NCI-H2227 treated with DMSO at 0.1 percent for 48 hours (cell line): ENCODE measurements around the gene GRID2.
A peak's percentile ranks its signal among the peaks of the same experiment; 100 is the strongest.
"Not testable (repeated sequence)": the region's sequence is repeated elsewhere in the genome, so short reads cannot be mapped to it uniquely, and the experiment has no call there.

Experiments
- DNase-seq: peaks from one replicate; lab custom pipeline; 2025; lab: John Stamatoyannopoulos, UW

Gene GRID2

DNA sequence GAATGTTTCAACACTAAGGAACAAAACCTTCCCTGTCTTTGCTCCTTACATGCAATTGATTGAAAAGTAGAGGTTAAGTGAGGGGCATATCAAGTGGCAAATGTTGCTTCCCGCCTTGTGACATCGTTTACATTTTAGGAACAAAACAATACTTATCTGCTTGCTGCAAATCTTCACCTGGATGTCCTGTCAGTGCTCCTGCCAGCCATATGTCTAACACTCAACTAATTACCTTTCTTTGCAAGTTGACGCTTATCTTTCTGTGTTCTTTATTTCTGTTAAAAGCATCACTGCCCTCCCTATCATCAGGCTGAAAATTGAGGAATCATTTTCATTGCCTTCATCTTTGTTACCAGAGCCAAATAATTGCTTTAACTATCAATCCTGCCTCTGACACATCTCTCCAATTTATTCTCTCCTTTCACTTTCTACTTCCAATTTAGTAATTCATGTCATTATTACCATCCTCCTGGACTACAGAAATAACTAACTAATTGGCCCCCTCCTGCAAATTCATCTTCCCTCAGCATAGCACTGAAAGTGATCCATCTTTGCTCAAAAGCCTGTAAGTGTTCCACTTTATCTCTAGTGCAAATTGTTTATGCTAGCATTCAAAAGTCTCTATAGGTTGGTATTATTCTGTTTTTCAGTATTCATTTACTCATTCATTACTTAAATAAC is 1226.1 kb downstream of the GRID2 start:
- DNase-seq, result peak; percentile 44

DNA sequence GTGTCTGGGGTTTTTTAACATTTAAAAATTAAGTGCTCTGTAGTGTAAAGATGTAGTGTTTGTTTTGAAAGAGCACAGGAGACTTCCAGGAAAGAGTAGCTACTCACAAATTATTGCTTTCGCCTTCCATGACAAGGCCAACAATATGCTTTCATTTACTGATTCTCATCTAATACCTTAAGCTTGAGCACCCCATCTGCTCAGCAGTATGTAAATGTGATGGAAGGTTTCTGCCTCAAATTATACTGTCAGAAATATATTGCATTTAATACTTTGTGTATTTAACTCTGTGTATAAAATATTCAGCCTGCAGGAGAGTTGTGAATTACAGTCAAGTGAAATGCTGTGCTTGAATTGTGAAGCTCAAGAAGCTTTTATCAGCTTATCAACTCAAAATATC is 1228.5 kb downstream of the GRID2 start:
- no peak for DNase-seq

GRCh38 chr4:93540562-93540961 is 1236.8 kb downstream of the GRID2 start:
- DNase-seq, result no peak

GRCh38 chr4:93561842-93562241 is 1258.1 kb downstream of the GRID2 start:
- no peak for DNase-seq

DNA sequence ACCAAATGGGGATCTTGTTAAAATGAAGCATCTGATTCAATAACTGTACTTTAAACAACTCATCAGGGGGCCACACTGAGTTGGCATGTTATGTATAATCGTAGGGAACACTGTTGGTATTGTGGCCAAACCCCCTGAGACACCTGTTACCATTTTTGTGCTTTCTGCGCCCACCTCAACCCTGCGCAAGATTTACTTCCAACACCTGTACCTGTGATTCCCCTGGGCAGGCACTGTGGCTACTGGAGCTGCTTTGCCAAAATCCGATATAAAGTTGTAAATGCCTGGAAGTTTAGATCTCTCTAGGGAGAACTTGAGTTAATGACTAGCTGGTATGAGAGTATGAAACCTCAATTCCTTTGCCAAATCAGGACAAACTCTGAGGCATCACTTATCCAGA is 1265.0 kb downstream of the GRID2 start:
- no peak for DNase-seq

GRCh38 chr4:93573285-93573684 is 1269.5 kb downstream of the GRID2 start:
- DNase-seq, result no peak

- DNase-seq, result no peak
These were observed 1275.2 kb downstream of the GRID2 start for GRCh38 chr4:93578942-93579341.

DNA sequence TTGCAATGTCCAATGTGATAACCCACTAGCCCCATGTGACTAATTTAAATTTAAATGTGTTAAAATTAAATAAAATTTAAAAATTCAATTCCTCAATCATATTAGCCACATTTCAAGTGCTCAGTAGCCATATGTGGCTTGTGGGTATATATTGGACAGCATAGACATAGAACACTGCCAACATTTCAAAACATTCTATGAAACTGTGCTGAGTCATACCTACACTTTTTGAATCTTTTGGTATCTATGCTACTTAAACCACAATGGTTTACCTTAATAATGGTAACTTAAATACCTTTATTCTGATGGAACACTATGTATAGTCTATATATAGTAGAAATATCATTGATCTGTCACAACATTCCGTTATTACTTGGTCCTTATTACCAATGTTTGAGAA is 1301.4 kb downstream of the GRID2 start:
- DNase-seq, result no peak

- DNase-seq, result no peak
These were observed 1313.8 kb downstream of the GRID2 start for GRCh38 chr4:93617606-93618005.

- no peak for DNase-seq
These were observed 1330.0 kb downstream of the GRID2 start for GRCh38 chr4:93633721-93634120.

DNA sequence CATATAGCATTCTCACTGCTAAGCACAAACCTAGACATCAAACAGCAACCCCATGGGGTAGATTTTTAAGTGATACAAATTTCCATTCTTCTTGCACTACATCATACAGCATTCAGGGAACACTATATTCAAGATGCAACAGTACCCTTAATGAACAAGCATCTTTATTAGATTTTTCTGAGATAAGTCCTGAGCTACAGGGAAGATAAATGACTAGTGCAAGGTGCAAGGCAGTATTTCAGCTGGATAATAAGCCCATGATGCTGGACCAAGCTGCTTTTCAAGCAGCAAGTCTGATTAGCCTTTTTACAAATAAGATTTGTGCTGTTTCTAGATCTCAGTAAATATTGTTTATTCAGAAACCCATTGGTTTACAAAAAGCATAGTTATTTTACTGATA is 1332.2 kb downstream of the GRID2 start:
- DNase-seq, result no peak

DNA sequence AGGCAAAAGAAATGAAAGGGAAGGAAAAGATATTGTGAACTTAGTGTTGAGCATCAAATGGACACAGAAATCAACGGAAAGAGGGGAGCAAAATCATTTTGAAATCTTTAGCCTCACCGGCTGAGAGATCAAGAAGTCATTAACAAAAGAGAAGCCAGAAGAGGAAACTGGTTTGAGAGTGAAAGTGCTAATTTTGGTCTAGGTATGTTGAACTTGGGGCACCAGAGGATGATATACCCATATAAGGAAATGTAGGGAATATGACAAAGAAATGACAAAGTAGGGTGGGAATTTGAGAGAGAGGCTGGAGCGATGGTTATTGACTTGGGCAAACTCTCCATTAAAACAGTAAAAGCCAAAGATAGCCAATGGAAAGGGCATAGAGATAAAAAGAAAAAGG is 1341.4 kb downstream of the GRID2 start:
- no peak for DNase-seq

- no peak for DNase-seq
These were observed 1342.6 kb downstream of the GRID2 start for GRCh38 chr4:93646233-93646930.

DNA sequence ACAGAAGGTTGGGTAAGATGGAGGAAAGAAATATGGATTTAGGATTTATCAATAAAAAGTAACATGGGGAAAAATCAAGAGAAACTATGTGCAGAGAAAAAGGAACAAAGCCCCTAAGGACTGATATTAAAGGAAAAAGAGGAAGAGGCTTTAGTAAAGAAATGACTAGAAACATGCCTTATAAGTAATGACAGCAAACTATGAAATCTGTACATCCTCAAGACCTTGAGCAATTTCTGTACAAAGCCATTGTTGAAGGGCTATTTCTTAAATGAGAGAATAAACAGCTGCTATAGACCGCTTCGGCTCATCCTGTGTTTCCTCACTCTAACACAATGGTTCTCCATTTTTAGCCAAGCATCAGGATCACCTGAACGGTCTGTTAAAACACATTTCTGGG is 1344.5 kb downstream of the GRID2 start:
- no peak for DNase-seq

DNA sequence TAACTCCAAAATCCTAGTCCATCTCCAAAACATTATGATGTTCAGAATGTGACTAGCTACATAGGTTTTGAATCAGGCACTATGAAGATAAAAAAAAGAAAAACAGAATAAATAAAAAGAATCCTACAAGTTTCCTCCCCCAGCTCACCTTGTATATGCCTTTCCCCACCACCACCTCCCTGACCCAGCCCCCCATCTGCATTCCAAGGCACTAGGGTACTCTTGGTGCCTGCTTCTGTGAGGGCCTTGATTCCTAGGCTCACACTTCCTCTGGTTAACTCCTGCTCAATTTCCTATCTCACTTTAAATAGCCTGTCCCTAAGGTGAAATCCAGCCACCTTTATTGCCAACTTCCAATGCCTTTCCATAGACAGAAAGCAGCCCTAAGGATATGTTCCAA is 1346.1 kb downstream of the GRID2 start:
- DNase-seq, result no peak

DNA sequence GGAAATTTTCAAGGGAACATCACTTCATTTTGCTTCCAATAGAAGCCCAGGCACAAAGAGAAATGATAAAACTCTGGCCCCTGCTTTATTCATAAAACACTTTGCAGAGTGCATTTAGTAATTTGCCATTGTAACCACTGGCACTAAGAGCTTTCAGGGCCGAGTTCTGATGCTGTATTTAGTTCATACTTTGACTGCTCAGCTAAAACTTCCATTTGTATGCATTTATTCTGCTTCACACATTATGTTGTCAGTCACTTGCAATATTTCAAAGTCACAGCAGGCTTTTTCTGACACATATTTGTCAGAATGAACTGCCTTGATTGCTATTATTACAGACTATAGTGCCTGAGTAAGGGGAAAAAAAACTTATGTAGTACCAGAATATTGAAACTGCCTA is 1350.4 kb downstream of the GRID2 start:
- DNase-seq, result peak; percentile 32

GRCh38 chr4:93657527-93657926 is 1353.8 kb downstream of the GRID2 start:
- DNase-seq, result no peak

DNA sequence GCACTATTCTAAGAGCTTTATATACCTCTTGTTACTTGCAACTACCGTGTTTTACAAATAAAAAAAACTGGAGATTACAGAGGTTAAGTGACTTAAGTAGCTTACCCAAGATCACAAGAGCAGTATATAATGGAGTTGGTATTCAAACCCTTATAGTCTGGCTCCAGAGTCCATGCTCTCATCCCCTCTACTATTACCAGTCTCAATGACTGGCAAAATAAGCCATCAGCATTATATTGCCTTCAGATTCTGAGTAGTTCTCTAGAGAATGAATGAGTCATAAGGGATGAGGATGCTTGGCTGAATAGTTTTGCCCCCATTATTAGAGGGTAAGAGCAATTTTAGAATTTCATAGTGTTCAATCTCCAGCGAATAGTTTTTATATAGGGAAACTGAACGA is 1354.7 kb downstream of the GRID2 start:
- peak; percentile 39 for DNase-seq

GRCh38 chr4:93659629-93660028 is 1355.9 kb downstream of the GRID2 start:
- DNase-seq, result no peak

- DNase-seq, result no peak
These were observed 1356.3 kb downstream of the GRID2 start for GRCh38 chr4:93660036-93660435.

DNA sequence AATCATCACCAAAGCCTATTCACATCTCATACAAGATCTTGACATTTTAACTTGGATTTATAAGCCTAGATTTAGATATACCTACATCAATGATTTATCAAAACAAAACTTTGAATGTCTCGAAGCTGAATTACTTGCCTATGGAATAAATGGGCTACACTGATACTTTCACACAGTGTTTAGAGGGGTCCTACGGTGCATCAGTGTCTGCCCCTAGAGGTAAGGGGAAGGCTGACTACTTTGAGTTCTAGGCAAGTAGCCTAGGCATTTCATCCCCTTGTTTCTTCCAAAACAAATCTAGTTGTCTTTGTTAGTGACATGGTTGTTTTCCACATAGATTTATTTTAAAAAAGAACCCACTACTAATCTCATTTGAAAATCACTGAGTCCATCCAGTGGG is 1366.7 kb downstream of the GRID2 start:
- DNase-seq, result no peak

GRCh38 chr4:93671093-93671492 is 1367.3 kb downstream of the GRID2 start:
- DNase-seq, result no peak

- DNase-seq, result not testable (repeated sequence)
These were observed 1373.2 kb downstream of the GRID2 start for GRCh38 chr4:93676937-93677336.

- no peak for DNase-seq
These were observed 1380.8 kb downstream of the GRID2 start for GRCh38 chr4:93684571-93684970.
